Measurements from ENCODE around the gene CPZ. TPM values are rescaled to one million over a fixed set of nuclear protein-coding genes. Genes with fewer than 3 reads are reported as not detected.
"Not testable (repeated sequence)": the region's sequence is repeated elsewhere in the genome, so short reads cannot be mapped to it uniquely, and the experiment has no call there.

CPZ gene
- total and polyA plus RNA-seq, 2 experiments from 2014 or later, result 24.6 to 37.3 TPM

DNA sequence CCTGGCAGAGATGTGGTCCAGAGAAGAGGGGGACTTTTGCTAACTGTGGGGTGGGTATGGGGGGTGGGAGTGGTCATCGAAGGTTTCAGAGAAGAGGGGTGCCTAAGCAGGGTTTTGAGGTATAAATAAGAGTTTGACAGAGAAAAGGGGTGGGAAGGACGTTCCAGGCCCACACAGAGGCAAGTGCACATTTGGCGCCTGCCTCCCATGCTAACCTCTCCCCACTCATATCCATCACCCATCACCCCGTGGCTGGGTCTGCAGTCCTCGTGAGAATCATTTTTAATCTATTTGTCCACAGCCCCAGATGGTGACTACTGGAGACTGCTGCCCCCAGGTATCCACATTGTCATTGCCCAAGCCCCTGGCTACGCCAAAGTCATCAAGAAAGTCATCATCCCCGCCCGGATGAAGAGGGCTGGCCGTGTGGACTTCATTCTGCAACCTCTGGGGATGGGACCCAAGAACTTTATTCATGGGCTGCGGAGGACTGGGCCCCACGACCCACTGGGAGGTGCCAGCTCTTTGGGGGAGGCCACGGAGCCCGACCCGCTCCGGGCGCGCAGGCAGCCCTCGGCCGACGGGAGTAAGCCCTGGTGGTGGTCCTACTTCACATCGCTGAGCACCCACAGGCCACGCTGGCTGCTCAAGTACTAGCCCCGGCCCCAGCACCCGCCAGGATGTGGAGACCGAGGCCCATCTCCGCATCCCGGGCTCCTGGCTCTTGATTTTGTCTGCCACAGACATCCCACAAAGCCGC is 26.6 kb downstream of the CPZ start:
- TF ChIP-seq, protein P1, sequence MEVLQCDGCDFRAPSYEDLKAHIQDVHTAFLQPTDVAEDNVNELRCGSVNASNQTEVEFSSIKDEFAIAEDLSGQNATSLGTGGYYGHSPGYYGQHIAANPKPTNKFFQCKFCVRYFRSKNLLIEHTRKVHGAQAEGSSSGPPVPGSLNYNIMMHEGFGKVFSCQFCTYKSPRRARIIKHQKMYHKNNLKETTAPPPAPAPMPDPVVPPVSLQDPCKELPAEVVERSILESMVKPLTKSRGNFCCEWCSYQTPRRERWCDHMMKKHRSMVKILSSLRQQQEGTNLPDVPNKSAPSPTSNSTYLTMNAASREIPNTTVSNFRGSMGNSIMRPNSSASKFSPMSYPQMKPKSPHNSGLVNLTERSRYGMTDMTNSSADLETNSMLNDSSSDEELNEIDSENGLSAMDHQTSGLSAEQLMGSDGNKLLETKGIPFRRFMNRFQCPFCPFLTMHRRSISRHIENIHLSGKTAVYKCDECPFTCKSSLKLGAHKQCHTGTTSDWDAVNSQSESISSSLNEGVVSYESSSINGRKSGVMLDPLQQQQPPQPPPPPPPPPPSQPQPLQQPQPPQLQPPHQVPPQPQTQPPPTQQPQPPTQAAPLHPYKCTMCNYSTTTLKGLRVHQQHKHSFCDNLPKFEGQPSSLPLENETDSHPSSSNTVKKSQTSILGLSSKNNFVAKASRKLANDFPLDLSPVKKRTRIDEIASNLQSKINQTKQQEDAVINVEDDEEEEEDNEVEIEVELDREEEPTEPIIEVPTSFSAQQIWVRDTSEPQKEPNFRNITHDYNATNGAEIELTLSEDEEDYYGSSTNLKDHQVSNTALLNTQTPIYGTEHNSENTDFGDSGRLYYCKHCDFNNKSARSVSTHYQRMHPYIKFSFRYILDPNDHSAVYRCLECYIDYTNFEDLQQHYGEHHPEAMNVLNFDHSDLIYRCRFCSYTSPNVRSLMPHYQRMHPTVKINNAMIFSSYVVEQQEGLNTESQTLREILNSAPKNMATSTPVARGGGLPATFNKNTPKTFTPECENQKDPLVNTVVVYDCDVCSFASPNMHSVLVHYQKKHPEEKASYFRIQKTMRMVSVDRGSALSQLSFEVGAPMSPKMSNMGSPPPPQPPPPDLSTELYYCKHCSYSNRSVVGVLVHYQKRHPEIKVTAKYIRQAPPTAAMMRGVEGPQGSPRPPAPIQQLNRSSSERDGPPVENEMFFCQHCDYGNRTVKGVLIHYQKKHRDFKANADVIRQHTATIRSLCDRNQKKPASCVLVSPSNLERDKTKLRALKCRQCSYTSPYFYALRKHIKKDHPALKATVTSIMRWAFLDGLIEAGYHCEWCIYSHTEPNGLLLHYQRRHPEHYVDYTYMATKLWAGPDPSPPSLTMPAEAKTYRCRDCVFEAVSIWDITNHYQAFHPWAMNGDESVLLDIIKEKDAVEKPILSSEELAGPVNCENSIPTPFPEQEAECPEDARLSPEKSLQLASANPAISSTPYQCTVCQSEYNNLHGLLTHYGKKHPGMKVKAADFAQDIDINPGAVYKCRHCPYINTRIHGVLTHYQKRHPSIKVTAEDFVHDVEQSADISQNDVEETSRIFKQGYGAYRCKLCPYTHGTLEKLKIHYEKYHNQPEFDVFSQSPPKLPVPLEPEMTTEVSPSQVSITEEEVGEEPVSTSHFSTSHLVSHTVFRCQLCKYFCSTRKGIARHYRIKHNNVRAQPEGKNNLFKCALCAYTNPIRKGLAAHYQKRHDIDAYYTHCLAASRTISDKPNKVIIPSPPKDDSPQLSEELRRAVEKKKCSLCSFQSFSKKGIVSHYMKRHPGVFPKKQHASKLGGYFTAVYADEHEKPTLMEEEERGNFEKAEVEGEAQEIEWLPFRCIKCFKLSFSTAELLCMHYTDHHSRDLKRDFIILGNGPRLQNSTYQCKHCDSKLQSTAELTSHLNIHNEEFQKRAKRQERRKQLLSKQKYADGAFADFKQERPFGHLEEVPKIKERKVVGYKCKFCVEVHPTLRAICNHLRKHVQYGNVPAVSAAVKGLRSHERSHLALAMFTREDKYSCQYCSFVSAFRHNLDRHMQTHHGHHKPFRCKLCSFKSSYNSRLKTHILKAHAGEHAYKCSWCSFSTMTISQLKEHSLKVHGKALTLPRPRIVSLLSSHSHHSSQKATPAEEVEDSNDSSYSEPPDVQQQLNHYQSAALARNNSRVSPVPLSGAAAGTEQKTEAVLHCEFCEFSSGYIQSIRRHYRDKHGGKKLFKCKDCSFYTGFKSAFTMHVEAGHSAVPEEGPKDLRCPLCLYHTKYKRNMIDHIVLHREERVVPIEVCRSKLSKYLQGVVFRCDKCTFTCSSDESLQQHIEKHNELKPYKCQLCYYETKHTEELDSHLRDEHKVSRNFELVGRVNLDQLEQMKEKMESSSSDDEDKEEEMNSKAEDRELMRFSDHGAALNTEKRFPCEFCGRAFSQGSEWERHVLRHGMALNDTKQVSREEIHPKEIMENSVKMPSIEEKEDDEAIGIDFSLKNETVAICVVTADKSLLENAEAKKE (CRISPR knock-in tag; IDR thresholded peaks at IDR 0.05), result no peak
- TF ChIP-seq NANOG (IDR thresholded peaks at IDR 0.05; ENCODE audit: borderline replicate concordance) (no peak), POLR2AphosphoS5 (IDR thresholded peaks at IDR 0.05; ENCODE audit: low read depth) (no peak), ZNF114 (CRISPR knock-in tag; IDR thresholded peaks at IDR 0.05) (no peak), JUNB (IDR thresholded peaks at IDR 0.05; ENCODE audit: unreplicated experiment) (no peak), EZH2 (IDR thresholded peaks at IDR 0.05; ENCODE audit: low read depth, unreplicated experiment) (no peak), EZH2phosphoT487 (IDR thresholded peaks at IDR 0.05; ENCODE audit: unreplicated experiment) (no peak), STAT1 (IDR thresholded peaks at IDR 0.05; ENCODE audit: unreplicated experiment) (no peak), CREB1 (CRISPR knock-in tag; IDR thresholded peaks at IDR 0.05; ENCODE audit: low read depth) (no peak)
- TF ChIP-seq, protein P2, sequence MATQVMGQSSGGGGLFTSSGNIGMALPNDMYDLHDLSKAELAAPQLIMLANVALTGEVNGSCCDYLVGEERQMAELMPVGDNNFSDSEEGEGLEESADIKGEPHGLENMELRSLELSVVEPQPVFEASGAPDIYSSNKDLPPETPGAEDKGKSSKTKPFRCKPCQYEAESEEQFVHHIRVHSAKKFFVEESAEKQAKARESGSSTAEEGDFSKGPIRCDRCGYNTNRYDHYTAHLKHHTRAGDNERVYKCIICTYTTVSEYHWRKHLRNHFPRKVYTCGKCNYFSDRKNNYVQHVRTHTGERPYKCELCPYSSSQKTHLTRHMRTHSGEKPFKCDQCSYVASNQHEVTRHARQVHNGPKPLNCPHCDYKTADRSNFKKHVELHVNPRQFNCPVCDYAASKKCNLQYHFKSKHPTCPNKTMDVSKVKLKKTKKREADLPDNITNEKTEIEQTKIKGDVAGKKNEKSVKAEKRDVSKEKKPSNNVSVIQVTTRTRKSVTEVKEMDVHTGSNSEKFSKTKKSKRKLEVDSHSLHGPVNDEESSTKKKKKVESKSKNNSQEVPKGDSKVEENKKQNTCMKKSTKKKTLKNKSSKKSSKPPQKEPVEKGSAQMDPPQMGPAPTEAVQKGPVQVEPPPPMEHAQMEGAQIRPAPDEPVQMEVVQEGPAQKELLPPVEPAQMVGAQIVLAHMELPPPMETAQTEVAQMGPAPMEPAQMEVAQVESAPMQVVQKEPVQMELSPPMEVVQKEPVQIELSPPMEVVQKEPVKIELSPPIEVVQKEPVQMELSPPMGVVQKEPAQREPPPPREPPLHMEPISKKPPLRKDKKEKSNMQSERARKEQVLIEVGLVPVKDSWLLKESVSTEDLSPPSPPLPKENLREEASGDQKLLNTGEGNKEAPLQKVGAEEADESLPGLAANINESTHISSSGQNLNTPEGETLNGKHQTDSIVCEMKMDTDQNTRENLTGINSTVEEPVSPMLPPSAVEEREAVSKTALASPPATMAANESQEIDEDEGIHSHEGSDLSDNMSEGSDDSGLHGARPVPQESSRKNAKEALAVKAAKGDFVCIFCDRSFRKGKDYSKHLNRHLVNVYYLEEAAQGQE (IDR thresholded peaks at IDR 0.05; ENCODE audit: unreplicated experiment), result no peak
- TF ChIP-seq, protein P3, sequence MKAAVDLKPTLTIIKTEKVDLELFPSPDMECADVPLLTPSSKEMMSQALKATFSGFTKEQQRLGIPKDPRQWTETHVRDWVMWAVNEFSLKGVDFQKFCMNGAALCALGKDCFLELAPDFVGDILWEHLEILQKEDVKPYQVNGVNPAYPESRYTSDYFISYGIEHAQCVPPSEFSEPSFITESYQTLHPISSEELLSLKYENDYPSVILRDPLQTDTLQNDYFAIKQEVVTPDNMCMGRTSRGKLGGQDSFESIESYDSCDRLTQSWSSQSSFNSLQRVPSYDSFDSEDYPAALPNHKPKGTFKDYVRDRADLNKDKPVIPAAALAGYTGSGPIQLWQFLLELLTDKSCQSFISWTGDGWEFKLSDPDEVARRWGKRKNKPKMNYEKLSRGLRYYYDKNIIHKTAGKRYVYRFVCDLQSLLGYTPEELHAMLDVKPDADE (IDR thresholded peaks at IDR 0.05), result no peak
- no peak for ATAC-seq

DNA sequence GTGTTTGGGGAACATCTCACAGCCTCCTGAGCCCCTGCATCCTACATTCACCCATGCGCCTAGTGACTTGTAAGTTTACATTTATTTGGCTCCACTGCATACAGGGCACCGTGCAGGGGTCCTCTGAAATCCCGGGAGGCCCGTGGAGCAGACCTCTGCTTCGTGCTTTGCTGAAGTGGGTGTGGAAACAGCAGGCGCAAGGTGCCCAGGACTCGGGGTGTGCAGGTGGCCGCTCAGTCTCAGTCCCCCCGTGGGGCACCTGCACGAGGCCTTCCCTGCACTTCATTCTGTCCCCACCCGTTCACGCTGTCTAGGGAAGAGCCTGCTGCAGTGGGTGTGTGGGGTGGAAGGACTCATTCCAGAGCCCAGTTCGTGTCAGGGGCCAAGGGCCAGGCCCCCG is 28.6 kb downstream of the CPZ start:
- ATAC-seq, result not testable (repeated sequence)

More for the DNA sequence above, 26.6 kb downstream of the CPZ start:
- H3K4me3 Mint-ChIP-seq, result no peak overlapping the region
- Histone ChIP-seq H3K36me3 (ENCODE audit: insufficient read depth) (no peaks in the 10 kb centered on the region), H3F3A (replicated peaks; ENCODE audit: low read depth) (no peaks in the 10 kb centered on the region), H3K27me3 (ENCODE audit: insufficient read depth) (no peaks in the 10 kb centered on the region), H3K4me3 (no peak overlapping the region), H3K79me2 (replicated peaks; ENCODE audit: insufficient read depth) (no peaks in the 10 kb centered on the region), H3K4me1 (ENCODE audit: insufficient read depth) (no peaks in the 10 kb centered on the region), H2AFZ (no peak overlapping the region), H4K20me1 (replicated peaks; ENCODE audit: insufficient read depth) (no peaks in the 10 kb centered on the region), H3K27ac (ENCODE audit: low read depth) (no peak overlapping the region), H3K4me2 (no peak overlapping the region), H3K9me2 (ENCODE audit: insufficient read depth) (no peaks in the 10 kb centered on the region)
- H3K27me3 Mint-ChIP-seq (ENCODE audit: insufficient read depth, low read depth, poor library complexity), result peaks cover 7% of the 10 kb centered on the region
- H3K27ac Mint-ChIP-seq, result no peak overlapping the region
- no peaks in the 10 kb centered on the region for H3K4me1 Mint-ChIP-seq
- no peaks in the 10 kb centered on the region for H3K9me3 Mint-ChIP-seq
- DNase-seq (ENCODE audit: low spot score), result no peak
- H3K36me3 Mint-ChIP-seq (ENCODE audit: low read depth), result peaks cover 8% of the 10 kb centered on the region; the same call in 1 of the 3 replicates

More for the DNA sequence above, 28.6 kb downstream of the CPZ start:
- not testable (repeated sequence) for H3K4me1 Mint-ChIP-seq; DNase-seq (ENCODE audit: low spot score); H3K27ac ChIP-seq (ENCODE audit: low read depth); H3K27ac Mint-ChIP-seq; H3K27me3 Mint-ChIP-seq (ENCODE audit: insufficient read depth, low read depth, poor library complexity); H3K36me3 Mint-ChIP-seq (ENCODE audit: low read depth); H3K4me2 ChIP-seq; H3K4me1 ChIP-seq (ENCODE audit: insufficient read depth); H3F3A ChIP-seq (replicated peaks; ENCODE audit: low read depth); H3K27me3 ChIP-seq (ENCODE audit: insufficient read depth); H3K79me2 ChIP-seq (replicated peaks; ENCODE audit: insufficient read depth); H4K20me1 ChIP-seq (replicated peaks; ENCODE audit: insufficient read depth); H3K9me2 ChIP-seq (ENCODE audit: insufficient read depth); H3K36me3 ChIP-seq (ENCODE audit: insufficient read depth); H2AFZ ChIP-seq; H3K9me3 Mint-ChIP-seq; H3K4me3 ChIP-seq; H3K4me3 Mint-ChIP-seq

Data from GM23338 (cell line).